Measurements from ENCODE around the gene EXOSC2.
A peak's percentile ranks its signal among the peaks of the same experiment; 100 is the strongest.

EXOSC2 gene

DNA sequence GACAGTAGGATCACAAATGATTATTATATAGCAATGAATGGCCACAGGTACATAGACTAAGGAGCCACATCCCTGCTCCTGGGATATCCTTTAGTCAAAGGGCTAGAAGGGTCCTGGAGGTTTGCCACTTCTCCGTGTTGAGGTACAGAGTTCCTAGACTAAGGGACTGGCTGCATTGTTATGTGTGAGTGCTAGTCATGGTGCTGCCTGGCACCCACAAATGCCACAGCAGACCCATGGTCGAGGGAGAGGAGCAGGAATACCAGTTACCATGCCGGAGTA is 47.4 kb downstream of the EXOSC2 start:
- DNase-seq: no peak

DNA sequence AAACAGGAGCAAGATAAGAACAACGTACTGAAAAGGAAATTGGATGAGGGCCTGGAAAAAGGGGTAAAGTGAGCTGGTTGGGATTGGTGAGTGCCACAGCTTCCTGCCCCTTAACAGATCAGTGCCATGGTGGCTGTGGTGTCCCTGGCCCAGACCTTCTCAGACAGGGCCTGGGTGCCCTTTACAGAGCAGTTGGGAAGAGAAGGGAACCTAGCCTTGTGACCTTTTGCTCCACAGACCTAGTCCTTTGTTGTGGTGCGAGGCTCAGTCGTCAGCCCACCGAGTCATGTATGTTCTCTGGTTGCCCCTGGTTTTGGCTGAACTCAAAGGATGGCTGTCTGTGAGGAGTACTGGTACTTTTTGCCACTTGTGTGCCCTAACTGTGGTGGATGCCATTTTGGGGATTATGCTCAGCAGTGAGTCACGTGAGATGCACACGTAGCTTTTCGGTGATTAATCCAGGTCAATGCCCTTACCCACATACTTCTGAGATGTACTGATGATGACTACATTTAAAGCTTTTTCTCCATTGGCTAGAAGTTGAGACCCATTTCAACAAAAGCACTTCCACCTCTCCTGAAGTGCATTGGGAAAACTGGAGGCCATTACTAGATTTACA is 48.4 kb downstream of the EXOSC2 start:
- no peak for DNase-seq

GRCh38 chr9:130743656-130744055 is 50.1 kb downstream of the EXOSC2 start:
- DNase-seq: no peak

GRCh38 chr9:130745210-130745800 is 51.7 kb downstream of the EXOSC2 start:
- DNase-seq: peak; percentile 42

- no peak for DNase-seq
These were observed 52.2 kb downstream of the EXOSC2 start for GRCh38 chr9:130745829-130746228.

- no peak for DNase-seq
These were observed 53.0 kb downstream of the EXOSC2 start for GRCh38 chr9:130746434-130747212.

- no peak for DNase-seq
These were observed 58.2 kb downstream of the EXOSC2 start for GRCh38 chr9:130751631-130752355.
